NT2/D1 (cell line): ENCODE results near the gene PIWIL4.

Experiments
- SUZ12 ChIP-seq: IDR thresholded peaks from 2 replicates; pipeline ENCODE4 v1.6.1; 2011; ENCODE audit not compliant: insufficient read length, insufficient read depth; ENCODE audit errors: extremely low read depth
- YY1 ChIP-seq: IDR thresholded peaks from 2 replicates; pipeline ENCODE4 v1.6.1; 2011; ENCODE audit not compliant: insufficient read length, insufficient read depth
- ZNF274 ChIP-seq: IDR thresholded peaks from 2 replicates; pipeline ENCODE4 v1.6.1; 2011; ENCODE audit warnings: mild to moderate bottlenecking, low read depth, low read length

DNA sequence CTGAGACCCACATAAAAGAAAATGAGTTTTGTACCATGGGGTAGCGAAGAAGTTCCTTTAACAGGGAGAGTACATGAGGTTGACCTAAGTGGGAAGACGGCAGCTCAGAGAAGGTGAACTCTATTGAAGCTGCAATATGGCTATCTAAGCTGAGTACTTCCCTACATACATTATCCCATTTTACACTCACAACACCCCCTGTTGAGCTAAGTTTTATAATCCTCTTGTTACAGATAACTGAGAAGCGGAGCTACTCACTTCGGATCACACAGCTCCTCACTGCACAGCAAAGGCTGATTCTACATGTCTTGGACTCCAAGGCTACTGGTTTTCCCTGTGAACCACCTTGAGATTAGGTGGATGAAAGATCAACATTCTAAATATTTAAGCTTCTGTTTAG lies 8.2 kb upstream of the PIWIL4 start:
- no peak for TF ChIP-seq ZNF274
- no peak for TF ChIP-seq SUZ12
- TF ChIP-seq YY1, result no peak
